ENCODE data around the gene ACACB. TPM values are rescaled to one million over a fixed set of nuclear protein-coding genes. Genes with fewer than 3 reads are reported as not detected.

Gene ACACB
- total RNA-seq, 4 donors from 2014 or later: 402 to 560 (median 525) TPM

DNA sequence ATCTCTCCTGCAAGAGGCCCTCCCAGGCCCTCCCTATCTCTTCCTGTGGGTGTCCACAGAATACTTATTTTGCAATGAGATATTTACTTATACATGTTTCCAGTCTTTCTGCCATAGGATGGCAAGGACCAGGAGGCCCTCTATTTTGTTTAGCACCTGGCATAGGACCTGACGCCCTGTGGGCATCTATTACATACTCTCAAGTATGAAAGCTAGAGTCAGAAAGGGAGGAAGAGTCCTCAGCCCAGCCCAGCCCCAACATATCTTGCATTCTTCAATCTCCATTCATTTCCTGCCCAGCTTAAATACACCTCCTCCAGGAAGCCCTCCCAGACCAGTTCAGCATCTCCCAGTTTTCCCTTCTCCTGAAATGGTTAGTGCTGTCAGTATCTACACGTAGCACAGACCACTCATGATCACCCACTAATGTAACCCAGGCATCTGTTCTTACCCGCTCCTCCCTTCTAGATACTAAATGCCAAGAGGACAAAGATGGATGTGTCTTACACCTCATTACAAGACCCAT, 185.3 kb downstream of the ACACB start:
- Histone ChIP-seq H3K4me3 (no peak overlapping the region), H3K27me3 (peaks cover 0 to 43% of the 10 kb centered on the region in 2 donors), H3K36me3 (no peaks in the 10 kb centered on the region), H3K9me3 (no peaks in the 10 kb centered on the region), H3K27ac (no peak overlapping the region), H3K4me1 (no peaks in the 10 kb centered on the region)
- TF ChIP-seq, protein P1, sequence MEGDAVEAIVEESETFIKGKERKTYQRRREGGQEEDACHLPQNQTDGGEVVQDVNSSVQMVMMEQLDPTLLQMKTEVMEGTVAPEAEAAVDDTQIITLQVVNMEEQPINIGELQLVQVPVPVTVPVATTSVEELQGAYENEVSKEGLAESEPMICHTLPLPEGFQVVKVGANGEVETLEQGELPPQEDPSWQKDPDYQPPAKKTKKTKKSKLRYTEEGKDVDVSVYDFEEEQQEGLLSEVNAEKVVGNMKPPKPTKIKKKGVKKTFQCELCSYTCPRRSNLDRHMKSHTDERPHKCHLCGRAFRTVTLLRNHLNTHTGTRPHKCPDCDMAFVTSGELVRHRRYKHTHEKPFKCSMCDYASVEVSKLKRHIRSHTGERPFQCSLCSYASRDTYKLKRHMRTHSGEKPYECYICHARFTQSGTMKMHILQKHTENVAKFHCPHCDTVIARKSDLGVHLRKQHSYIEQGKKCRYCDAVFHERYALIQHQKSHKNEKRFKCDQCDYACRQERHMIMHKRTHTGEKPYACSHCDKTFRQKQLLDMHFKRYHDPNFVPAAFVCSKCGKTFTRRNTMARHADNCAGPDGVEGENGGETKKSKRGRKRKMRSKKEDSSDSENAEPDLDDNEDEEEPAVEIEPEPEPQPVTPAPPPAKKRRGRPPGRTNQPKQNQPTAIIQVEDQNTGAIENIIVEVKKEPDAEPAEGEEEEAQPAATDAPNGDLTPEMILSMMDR (IDR thresholded peaks at IDR 0.05): no peak
- TF ChIP-seq EP300 (IDR thresholded peaks at IDR 0.05): no peak
- TF ChIP-seq POLR2A (IDR thresholded peaks at IDR 0.05): no peak
- no peak for DNase-seq (ENCODE audit: low spot score in 2 of 2)
- 86 to 89% methylated on average over 3 of the region's 3 CpGs for WGBS, 2 donors

DNA sequence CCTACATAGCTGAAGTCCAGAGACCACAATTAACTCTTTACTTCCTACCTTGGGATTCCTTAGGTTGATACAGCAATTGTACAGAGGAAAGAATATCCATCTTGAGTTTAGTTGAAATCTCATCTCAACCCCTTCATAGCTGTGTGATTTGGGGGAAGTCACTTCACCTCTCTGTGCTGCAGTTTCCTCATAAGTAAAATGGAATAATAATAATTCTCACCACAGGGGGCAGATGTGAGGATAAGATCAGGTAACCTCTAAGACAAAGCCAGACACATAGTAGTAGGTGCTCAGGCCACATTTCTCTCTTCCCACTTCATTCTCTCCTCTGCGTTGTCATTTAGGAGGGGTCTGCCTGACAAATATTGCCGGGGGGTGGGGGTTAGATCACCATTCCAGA, 186.0 kb downstream of the ACACB start:
- DNase-seq (ENCODE audit: low spot score in 2 of 2): no peak
- Histone ChIP-seq H3K36me3 (no peaks in the 10 kb centered on the region), H3K27me3 (peaks cover 0 to 49% of the 10 kb centered on the region in 2 donors), H3K4me3 (no peak overlapping the region), H3K27ac (no peak overlapping the region), H3K4me1 (no peaks in the 10 kb centered on the region), H3K9me3 (no peaks in the 10 kb centered on the region)
- 64 to 68% methylated on average over 2 of the region's 2 CpGs for WGBS, 2 donors
- TF ChIP-seq EP300 (IDR thresholded peaks at IDR 0.05) (no peak), POLR2A (IDR thresholded peaks at IDR 0.05) (no peak)
- TF ChIP-seq, protein P1 (IDR thresholded peaks at IDR 0.05): no peak

DNA sequence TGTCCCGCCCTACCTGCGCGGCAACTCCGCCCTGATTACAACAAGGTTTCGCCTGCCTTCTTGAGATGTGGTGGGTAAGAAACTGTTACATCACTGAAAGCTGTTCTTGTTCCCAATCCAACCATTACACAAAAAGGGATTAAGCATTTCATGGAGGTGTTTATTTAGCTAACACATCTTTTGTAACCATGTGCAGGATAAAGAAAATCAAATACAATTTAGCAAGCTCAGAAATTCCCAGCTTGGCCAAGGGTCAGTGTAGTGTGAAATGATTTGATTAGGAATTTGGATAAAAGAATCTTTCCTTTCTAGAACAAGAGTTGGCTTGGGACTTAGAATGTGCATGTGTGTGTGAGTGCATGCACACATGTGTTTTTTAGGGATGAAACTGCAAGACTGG, 186.4 kb downstream of the ACACB start:
- Histone ChIP-seq H3K27ac (no peak overlapping the region), H3K9me3 (no peaks in the 10 kb centered on the region), H3K27me3 (peaks cover 0 to 53% of the 10 kb centered on the region in 2 donors), H3K4me1 (no peaks in the 10 kb centered on the region), H3K36me3 (no peaks in the 10 kb centered on the region), H3K4me3 (no peak overlapping the region)
- no peak for DNase-seq (ENCODE audit: low spot score in 2 of 2)
- TF ChIP-seq EP300 (IDR thresholded peaks at IDR 0.05): no peak
- TF ChIP-seq, protein P1 (IDR thresholded peaks at IDR 0.05): no peak
- TF ChIP-seq POLR2A (IDR thresholded peaks at IDR 0.05): no peak
- 79 to 83% methylated on average over 5 of the region's 5 CpGs for WGBS, 2 donors

DNA sequence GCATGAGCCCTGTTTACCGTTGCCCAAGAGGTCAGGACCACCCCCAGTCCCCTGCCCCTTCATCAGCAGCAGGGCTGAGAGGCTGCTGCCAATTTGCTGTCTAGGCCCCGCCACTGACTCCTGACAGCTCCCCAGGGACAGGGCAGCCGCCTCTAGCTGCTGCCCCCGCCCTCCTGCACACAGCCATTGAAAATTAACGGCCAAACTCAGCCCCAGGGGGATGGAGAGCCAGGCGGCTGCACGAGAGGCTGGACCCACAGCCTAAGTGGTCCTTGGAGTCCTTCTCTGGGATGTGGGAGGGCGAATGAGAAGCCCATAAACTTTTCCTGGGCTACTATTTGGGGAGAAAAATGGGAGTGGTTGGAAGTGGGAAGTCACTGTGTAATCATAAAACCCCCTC, 188.1 kb downstream of the ACACB start:
- no peak for DNase-seq (ENCODE audit: low spot score in 2 of 2)
- H3K27ac ChIP-seq: no peak overlapping the region
- no peaks in the 10 kb centered on the region for H3K9me3 ChIP-seq
- TF ChIP-seq POLR2A (IDR thresholded peaks at IDR 0.05) (no peak), EP300 (IDR thresholded peaks at IDR 0.05) (no peak)
- TF ChIP-seq, protein P1 (IDR thresholded peaks at IDR 0.05): no peak
- no peaks in the 10 kb centered on the region for H3K36me3 ChIP-seq
- no peak overlapping the region for H3K4me3 ChIP-seq
- 22 to 28% methylated on average over 8 of the region's 8 CpGs for WGBS, 2 donors
- peaks cover 0 to 11% (median 8%) of the 10 kb centered on the region in 4 donors for H3K4me1 ChIP-seq
- H3K27me3 ChIP-seq: peaks cover 0 to 70% of the 10 kb centered on the region in 2 donors

DNA sequence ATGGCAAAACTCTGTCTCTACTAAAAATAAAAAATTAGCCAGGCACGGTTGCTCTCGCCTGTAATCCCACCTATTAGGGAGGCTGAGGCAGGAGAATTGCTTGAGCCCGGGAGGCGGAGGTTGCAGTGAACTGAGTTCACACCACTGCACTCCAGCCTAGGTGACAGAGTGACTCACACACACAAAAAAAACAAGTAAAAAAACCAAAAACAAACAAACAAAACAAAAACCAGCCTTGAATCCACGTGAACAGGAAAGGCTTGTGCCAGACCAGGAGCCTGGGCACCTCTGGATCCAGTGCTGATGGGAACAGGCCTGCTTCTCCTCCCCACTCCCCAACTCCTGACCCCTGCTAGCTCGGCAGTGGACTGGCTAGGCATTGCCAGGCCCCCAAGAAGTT, 189.2 kb downstream of the ACACB start:
- H3K27ac ChIP-seq: no peak overlapping the region
- TF ChIP-seq, protein P1 (IDR thresholded peaks at IDR 0.05): no peak
- TF ChIP-seq POLR2A (IDR thresholded peaks at IDR 0.05) (no peak), EP300 (IDR thresholded peaks at IDR 0.05) (no peak)
- DNase-seq (ENCODE audit: low spot score in 2 of 2): no peak
- H3K4me1 ChIP-seq: peaks cover 0 to 18% (median 13%) of the 10 kb centered on the region in 4 donors
- no peak overlapping the region for H3K4me3 ChIP-seq
- peaks cover 0 to 74% of the 10 kb centered on the region in 2 donors for H3K27me3 ChIP-seq
- no peaks in the 10 kb centered on the region for H3K9me3 ChIP-seq
- WGBS, 2 donors: 70 to 76% methylated on average over 6 of the region's 6 CpGs
- no peaks in the 10 kb centered on the region for H3K36me3 ChIP-seq

Data from tibial nerve (tissue), 4 donors.